Activated CD4-positive, alpha-beta T cell treated with anti-CD3 and anti-CD28 coated beads, Interleukin-2, amount 50 U/mL, for 48 hours (primary cell): ENCODE data around the gene F7.
"Not testable (repeated sequence)": the region's sequence is repeated elsewhere in the genome, so short reads cannot be mapped to it uniquely, and the experiment has no call there.

ENCODE experiments used
- DNase-seq, 2 experiments: peaks; one replicate each; pipeline ENCODE4 v3.0.0-alpha.2; 2020

Gene F7

DNA sequence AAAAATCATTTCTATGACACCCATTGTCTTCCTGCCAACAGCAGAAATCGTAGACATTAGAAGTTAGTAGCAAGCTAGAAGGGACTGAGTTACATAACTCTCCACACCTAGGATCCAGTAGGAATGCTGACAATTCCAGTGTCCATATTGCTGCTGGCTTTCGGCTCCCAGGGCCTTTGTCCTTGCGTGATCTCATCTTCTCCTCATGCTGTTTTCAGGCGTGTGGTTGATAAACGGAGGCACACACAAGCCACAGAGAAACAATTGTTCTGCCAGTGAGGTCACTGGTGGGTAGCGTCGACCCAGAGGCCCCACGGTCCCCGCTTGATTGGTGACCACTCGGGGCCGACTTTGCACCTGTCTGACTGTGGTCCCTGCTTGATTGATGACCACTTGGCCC is 31.6 kb upstream of the F7 start:
- DNase-seq: no peak

DNA sequence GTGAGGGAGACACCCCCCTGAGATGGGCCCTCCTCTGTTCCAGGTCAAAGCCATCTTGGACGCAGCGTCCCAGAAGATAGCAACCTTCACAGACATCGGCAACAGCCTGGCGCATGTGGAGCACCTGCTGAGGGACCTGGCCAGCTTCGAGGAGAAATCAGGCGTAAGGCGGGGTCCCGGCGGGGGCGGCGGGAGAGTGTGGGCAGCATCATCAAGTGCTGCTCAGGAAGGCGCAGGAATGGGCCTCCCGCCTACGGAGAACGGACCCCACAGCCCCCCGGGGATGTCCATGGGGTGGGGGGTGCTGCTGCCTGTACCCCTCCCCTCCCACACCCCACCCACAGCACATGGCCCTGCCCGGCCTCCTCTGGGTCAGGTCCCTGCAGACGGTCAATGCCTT is 31.2 kb upstream of the F7 start:
- DNase-seq: no peak

DNA sequence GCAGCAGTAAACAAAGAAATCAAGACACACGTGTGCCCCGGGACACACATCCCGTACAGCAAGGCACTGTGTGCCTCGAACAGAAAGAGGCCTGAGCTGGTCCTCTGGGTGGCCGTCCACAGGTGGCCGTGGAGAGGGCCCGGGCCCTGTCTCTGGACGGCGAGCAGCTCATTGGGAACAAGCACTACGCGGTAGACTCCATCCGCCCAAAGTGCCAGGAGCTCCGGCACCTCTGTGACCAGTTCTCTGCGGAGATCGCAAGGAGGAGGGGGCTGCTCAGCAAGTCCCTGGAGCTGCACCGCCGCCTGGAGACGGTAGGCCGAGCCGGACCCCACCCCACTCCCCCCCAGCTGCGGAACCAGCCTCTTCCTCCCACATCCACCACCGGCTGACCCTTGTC is 30.7 kb upstream of the F7 start:
- DNase-seq: no peak

GRCh38 chr13:113075711-113076110 is 29.9 kb upstream of the F7 start:
- DNase-seq: no peak

GRCh38 chr13:113076681-113077401 is 28.8 kb upstream of the F7 start:
- no peak for DNase-seq

GRCh38 chr13:113077566-113077952 is 28.0 kb upstream of the F7 start:
- DNase-seq: no peak

DNA sequence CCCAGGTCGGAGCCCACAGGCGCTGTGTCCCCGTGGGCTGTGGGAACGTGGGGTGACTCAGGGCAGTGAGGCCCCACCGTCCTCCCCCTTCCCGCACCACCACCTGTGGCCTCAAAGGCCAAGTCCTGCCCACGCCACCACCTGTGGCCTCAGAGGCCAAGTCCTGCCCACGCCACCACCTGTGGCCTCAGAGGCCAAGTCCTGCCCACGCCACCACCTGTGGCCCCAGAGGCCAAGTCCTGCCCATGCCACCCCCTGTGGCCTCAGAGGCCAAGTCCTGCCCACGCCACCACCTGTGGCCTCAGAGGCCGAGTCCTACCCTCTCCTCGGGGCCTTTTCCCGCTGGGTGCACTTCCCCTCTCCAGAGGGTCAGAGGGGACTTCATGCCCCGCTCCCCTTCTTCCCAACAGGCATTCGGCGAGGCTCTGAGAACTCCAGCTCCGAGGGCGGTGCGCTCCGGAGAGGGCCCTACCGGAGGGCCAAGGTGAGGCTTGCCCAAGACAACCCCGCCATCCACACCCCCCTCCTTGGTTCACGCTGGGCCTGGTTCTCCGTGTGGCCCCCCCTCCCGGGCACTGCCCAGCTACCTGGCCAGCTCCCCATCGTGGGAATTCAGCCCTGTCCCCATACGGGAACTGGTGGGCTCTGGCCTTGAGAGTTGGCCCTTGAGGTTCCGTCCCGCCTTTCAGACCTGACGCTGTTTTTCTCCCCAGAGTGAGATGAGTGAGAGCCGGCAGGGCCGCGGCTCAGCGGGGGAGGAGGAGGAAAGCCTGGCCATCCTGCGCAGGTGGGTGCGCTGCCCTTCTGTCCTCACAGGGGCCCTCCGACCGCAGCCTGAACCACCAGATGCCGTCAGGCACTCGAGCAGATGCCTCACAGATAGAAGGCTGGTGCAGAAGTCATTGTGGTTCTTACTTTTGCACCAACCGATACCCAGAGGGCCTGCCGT is 27.4 kb upstream of the F7 start:
- no peak for DNase-seq

GRCh38 chr13:113078902-113079780 is 26.4 kb upstream of the F7 start:
- DNase-seq: no peak

DNA sequence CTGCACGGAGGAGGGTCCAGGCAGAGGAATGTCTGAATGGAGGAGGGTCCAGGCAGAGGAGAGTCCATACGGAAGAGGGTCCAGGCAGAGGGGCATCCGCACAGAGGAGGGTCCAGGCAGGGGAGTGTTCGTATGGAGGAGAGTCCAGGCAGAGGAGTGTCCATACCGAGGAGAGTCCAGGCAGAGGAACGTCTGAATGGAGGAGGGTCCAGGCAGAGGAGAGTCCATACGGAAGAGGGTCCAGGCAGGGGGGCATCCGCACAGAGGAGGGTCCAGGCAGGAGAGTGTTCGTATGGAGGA is 25.9 kb upstream of the F7 start:
- not testable (repeated sequence) for DNase-seq

- no peak for DNase-seq
Measured at GRCh38 chr13:113080361-113080831, 25.2 kb upstream of the F7 start.

- DNase-seq: no peak
Measured at GRCh38 chr13:113080901-113081521, 24.6 kb upstream of the F7 start.

DNA sequence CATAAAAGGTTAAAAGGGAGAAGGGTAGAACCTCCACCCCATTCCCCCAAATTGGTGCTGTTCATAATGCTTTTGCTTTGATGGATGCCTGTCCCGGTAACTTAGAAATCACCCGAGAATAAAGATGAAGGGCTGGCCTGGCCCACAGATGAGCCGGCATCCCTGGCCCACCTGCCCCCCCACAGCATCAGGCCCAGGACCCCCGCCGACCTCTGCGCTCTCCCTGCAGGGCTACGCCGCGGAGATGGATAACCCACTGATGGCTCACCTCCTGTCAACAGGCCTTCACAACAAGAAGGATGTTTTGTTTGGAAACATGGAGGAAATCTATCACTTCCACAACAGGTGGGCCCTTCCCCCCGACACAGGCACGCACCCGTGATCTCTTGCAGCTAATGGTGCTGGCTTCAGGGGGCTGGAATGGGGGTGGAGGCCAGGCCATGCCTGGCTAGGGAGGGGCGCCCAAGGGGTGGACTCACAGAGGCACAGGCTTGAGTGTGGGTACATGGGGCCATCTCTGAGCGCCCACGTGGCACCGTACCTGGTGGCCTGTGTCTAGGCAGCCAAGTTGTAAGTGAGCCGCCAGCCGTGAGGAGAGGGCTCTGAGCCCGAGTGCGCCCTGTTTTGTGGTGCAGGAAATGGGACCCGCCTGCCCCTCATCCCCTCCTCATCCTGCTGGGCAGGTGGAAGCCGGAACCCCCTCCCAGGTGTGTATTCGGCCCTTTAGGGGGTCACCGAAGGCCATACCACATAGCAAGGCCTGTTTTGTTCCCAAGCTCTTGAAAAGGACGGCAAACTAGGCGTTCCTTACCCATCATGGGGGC is 23.2 kb upstream of the F7 start:
- no peak for DNase-seq

DNA sequence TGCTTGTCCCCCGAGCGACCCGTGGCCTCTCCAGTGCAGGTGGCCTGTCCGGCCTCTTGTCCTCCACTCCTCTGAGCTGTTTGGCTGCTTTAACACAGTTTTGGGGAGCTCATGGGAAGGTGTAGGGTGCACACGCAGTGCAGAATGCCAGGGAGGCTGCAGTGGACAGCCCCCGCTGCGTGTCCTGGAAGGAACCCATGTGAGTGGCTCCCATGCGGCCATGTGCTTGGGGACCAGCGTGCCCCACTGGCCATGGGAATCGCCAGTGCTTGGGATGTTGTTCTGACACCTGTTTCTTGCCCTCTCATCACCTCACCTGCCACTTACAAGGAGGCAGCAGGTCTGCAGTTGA is 22.6 kb upstream of the F7 start:
- DNase-seq: no peak

- DNase-seq: no peak
Measured at GRCh38 chr13:113083402-113084061, 22.1 kb upstream of the F7 start.

- no peak for DNase-seq
Measured at GRCh38 chr13:113084094-113084942, 21.3 kb upstream of the F7 start.

DNA sequence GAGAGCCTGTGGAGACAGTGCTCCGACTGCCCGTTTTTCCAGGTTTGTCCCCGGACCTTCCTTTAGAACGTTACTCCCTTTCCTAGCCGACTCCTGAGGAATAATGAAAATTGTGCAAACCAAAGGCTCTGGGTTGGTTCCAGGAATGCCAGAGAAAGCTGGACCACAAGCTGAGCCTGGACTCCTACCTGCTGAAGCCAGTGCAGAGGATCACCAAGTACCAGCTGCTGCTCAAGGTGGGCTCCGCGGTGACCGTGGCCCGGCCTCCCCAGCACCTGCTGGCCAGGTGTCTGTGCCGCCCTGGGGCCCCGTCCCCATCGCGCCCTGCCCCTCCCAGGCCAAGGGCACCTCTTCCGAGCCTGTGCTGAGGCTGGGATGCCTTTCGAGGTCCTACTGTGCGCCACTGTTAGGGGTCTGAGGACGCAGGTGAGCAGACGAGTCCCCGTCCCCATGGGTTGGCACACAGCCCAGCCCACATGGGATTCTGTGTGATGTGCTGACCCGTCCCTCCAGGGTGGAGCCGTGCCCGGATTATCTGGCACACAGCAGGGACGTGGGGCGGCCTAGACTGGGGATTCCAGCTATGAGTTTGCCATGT is 20.5 kb upstream of the F7 start:
- no peak for DNase-seq

- DNase-seq: no peak
Measured at GRCh38 chr13:113086031-113086750, 19.4 kb upstream of the F7 start.

DNA sequence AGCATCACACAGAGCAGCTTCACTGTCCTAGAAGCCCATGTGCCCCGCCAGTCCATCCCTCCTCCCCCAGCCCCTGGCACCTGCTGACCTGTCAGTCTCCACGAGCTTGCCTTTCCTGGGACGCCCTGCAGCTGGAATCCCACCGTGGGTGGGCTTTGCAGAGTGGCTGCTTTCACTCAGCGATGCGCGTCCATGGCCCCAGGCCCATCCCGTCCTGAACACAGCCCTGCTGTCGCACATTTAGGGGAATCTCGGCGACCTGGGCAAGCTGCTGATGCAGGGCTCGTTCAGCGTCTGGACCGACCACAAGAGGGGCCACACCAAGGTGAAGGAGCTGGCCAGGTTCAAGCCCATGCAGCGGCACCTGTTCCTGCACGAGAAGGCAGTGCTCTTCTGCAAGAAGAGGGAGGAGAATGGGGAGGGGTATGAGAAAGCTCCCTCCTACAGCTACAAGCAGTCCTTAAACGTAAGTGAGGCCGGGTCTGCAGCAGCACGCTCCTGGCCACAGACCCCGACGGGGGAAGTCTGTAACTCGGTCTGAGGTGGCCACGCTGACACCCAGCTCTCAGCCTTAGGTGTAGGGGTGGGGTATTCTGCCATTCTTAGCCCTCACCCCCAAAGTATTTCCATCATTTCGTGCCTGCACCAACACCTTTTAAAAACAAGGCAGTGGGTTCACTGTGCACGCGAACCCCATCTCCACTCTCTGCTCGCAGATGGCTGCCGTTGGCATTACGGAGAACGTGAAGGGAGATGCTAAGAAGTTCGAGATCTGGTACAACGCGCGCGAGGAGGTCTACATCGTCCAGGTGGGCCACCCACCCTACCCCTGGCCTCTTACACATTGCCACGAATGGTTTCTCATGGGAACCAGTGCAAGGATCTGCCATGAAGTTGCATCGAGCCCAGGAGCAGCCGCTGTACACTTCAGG is 18.3 kb upstream of the F7 start:
- no peak for DNase-seq
